Measurements from ENCODE around the gene EXOC5.

DNA sequence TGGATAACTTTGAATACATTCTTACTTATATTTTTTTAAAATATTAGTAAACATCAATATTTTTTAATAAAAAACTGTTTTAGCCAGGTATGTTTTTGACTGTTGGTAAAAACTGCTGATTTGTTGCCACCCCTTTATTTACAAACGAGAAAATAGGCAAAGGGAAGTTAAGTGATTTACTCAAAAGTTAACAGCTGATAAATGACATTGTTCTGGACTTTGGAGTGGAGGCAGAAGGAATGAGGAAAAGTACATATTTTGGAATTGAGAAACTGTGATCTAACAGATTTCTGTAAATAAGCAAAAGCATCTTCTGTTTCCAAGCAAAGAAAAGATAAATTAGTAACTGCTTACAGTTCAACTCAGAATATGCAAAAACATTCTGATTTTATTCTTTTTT is 4.5 kb upstream of the EXOC5 start:
- TF ChIP-seq, protein P1, sequence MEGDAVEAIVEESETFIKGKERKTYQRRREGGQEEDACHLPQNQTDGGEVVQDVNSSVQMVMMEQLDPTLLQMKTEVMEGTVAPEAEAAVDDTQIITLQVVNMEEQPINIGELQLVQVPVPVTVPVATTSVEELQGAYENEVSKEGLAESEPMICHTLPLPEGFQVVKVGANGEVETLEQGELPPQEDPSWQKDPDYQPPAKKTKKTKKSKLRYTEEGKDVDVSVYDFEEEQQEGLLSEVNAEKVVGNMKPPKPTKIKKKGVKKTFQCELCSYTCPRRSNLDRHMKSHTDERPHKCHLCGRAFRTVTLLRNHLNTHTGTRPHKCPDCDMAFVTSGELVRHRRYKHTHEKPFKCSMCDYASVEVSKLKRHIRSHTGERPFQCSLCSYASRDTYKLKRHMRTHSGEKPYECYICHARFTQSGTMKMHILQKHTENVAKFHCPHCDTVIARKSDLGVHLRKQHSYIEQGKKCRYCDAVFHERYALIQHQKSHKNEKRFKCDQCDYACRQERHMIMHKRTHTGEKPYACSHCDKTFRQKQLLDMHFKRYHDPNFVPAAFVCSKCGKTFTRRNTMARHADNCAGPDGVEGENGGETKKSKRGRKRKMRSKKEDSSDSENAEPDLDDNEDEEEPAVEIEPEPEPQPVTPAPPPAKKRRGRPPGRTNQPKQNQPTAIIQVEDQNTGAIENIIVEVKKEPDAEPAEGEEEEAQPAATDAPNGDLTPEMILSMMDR (IDR thresholded peaks at IDR 0.05): no peak
- TF ChIP-seq POLR2A (IDR thresholded peaks at IDR 0.05): no peak
